Measurements from ENCODE around the gene PTPRE.

PTPRE gene

GRCh38 chr10:127899766-127900387 lies 7.0 kb upstream of the PTPRE start:
- no peak overlapping the region for H3K4me3 ChIP-seq (ENCODE audit: low read depth, low read length)
- no peak for TF ChIP-seq CTCF (IDR thresholded peaks at IDR 0.05; ENCODE audit: borderline replicate concordance, insufficient read depth, low read depth, low read length)

GRCh38 chr10:127903789-127904188 lies 3.1 kb upstream of the PTPRE start:
- TF ChIP-seq CTCF (IDR thresholded peaks at IDR 0.05; ENCODE audit: borderline replicate concordance, insufficient read depth, low read depth, low read length), result no peak
- no peak overlapping the region for H3K4me3 ChIP-seq (ENCODE audit: low read depth, low read length)

GRCh38 chr10:127904311-127905000 lies 2.4 kb upstream of the PTPRE start:
- H3K4me3 ChIP-seq (ENCODE audit: low read depth, low read length), result no peak overlapping the region
- no peak for TF ChIP-seq CTCF (IDR thresholded peaks at IDR 0.05; ENCODE audit: borderline replicate concordance, insufficient read depth, low read depth, low read length)

- no peak overlapping the region for H3K4me3 ChIP-seq (ENCODE audit: low read depth, low read length)
- no peak for TF ChIP-seq CTCF (IDR thresholded peaks at IDR 0.05; ENCODE audit: borderline replicate concordance, insufficient read depth, low read depth, low read length)
These were observed 1.7 kb upstream of the PTPRE start for GRCh38 chr10:127905001-127905847.

GRCh38 chr10:127905848-127906261 lies 1.0 kb upstream of the PTPRE start:
- no peak overlapping the region for H3K4me3 ChIP-seq (ENCODE audit: low read depth, low read length)
- TF ChIP-seq CTCF (IDR thresholded peaks at IDR 0.05; ENCODE audit: borderline replicate concordance, insufficient read depth, low read depth, low read length), result no peak

- H3K4me3 ChIP-seq (ENCODE audit: low read depth, low read length), result no peak overlapping the region
These were observed 655 bp downstream of the PTPRE start for GRCh38 chr10:127907411-127908105.

More at GRCh38 chr10:127907411-127908105, 655 bp downstream of the PTPRE start:
- TF ChIP-seq CTCF (IDR thresholded peaks at IDR 0.05; ENCODE audit: borderline replicate concordance, insufficient read depth, low read depth, low read length), result no peak

Measured in GM12875 (cell line).